Astrocyte (in vitro differentiated cells and primary cell): ENCODE data around the gene AP1G2. TPM values are rescaled to one million over a fixed set of nuclear protein-coding genes. Genes with fewer than 3 reads are reported as not detected.

Experiments used
- DNase-seq: peaks from one replicate; pipeline ENCODE4 v3.0.0-alpha.2; 2010; ENCODE audit warnings: low read depth
- FAIRE-seq: peaks from 2 replicates; lab custom pipeline; 2011; peaks lifted over from hg19 to GRCh38; lab: Jason Lieb, UNC
- H2AFZ ChIP-seq: 2 replicates; pipeline ENCODE4 v1.6.0; 2012; ENCODE audit warnings: low read depth, low read length, inconsistent platforms
- H3K27ac ChIP-seq: 2 replicates; pipeline ENCODE4 v1.5.1; 2011; ENCODE audit warnings: low read depth, low read length, inconsistent platforms
- H3K27me3 ChIP-seq: 2 replicates; pipeline ENCODE4 v1.6.0; 2011; ENCODE audit warnings: low read length, inconsistent platforms; ENCODE audit not compliant: insufficient read depth
- H3K36me3 ChIP-seq: 2 replicates; pipeline ENCODE4 v1.5.1; 2011; ENCODE audit warnings: low read length, inconsistent platforms; ENCODE audit not compliant: insufficient read depth
- H3K4me1 ChIP-seq: 2 replicates; pipeline ENCODE4 v1.5.1; 2011; ENCODE audit warnings: low read length, inconsistent platforms; ENCODE audit not compliant: insufficient read depth
- H3K4me2 ChIP-seq: 2 replicates; pipeline ENCODE4 v1.6.0; 2012; ENCODE audit warnings: low read length, inconsistent platforms
- H3K4me3 ChIP-seq: 2 replicates; pipeline ENCODE4 v1.5.1; 2011; ENCODE audit warnings: low read depth, mild to moderate bottlenecking, low read length, inconsistent platforms; ENCODE audit not compliant: insufficient read depth
- H3K79me2 ChIP-seq: 2 replicates; pipeline ENCODE4 v1.6.0; 2012; ENCODE audit warnings: mild to moderate bottlenecking, low read length, inconsistent platforms; ENCODE audit not compliant: insufficient read depth
- H3K9ac ChIP-seq: 2 replicates; pipeline ENCODE4 v1.6.0; 2012; ENCODE audit warnings: mild to moderate bottlenecking, low read length, inconsistent platforms
- H3K9me3 ChIP-seq: 2 replicates; pipeline ENCODE4 v1.5.1; 2012; ENCODE audit warnings: low read depth, mild to moderate bottlenecking, low read length, inconsistent platforms; ENCODE audit not compliant: insufficient read depth
- H4K20me1 ChIP-seq: 2 replicates; pipeline ENCODE4 v1.6.0; 2012; ENCODE audit warnings: low read length, inconsistent platforms; ENCODE audit not compliant: insufficient read depth
- H3K27ac Mint-ChIP-seq: one replicate; pipeline ENCODE4 v1.8.0; 2021; ENCODE audit warnings: mild to moderate bottlenecking, mixed read lengths; ENCODE audit not compliant: unreplicated experiment
- H3K27me3 Mint-ChIP-seq: one replicate; pipeline ENCODE4 v1.8.0; 2021; ENCODE audit warnings: low read depth, mixed read lengths; ENCODE audit not compliant: unreplicated experiment
- H3K36me3 Mint-ChIP-seq: one replicate; pipeline ENCODE4 v1.8.0; 2021; ENCODE audit warnings: low read depth, mixed read lengths; ENCODE audit not compliant: unreplicated experiment
- H3K4me1 Mint-ChIP-seq: one replicate; pipeline ENCODE4 v1.8.0; 2021; ENCODE audit warnings: low read depth, mixed read lengths; ENCODE audit not compliant: unreplicated experiment
- H3K4me3 Mint-ChIP-seq: one replicate; pipeline ENCODE4 v1.8.0; 2021; ENCODE audit warnings: mild to moderate bottlenecking, moderate library complexity, mixed read lengths; ENCODE audit not compliant: unreplicated experiment
- H3K9me3 Mint-ChIP-seq: one replicate; pipeline ENCODE4 v1.8.0; 2021; ENCODE audit warnings: mild to moderate bottlenecking, mixed read lengths; ENCODE audit not compliant: unreplicated experiment
- CTCF ChIP-seq: IDR thresholded peaks from 2 replicates; pipeline ENCODE4 v1.5.1; 2011; ENCODE audit warnings: low read depth, mild to moderate bottlenecking, inconsistent platforms, low read length, moderate library complexity; ENCODE audit not compliant: insufficient read depth
- EZH2 ChIP-seq: IDR thresholded peaks from 2 replicates; pipeline ENCODE4 v1.6.1; 2012; ENCODE audit warnings: mild to moderate bottlenecking, low read length, inconsistent platforms; ENCODE audit not compliant: insufficient read depth
- total RNA-seq: library from RNA; stranded (reverse); gene quantifications from 2 replicates; pipeline ENCODE4 v1.2.1, GENCODE V29; 2021

AP1G2 gene
- total RNA-seq, 1 donor from 2014 or later = 80.9 TPM

GRCh38 chr14:23564181-23564812 is 3.3 kb downstream of the AP1G2 start:
- no peaks in the 10 kb centered on the region for H3K36me3 ChIP-seq
- no peak overlapping the region for H3K27ac ChIP-seq
- no peaks in the 10 kb centered on the region for H3K27me3 Mint-ChIP-seq
- no peak overlapping the region for H3K9ac ChIP-seq
- no peak overlapping the region for H3K27ac Mint-ChIP-seq
- no peak for FAIRE-seq
- no peak overlapping the region for H3K4me2 ChIP-seq
- no peaks in the 10 kb centered on the region for H3K79me2 ChIP-seq
- no peak overlapping the region for H2AFZ ChIP-seq
- no peaks in the 10 kb centered on the region for H3K9me3 Mint-ChIP-seq
- no peak for DNase-seq
- H3K4me1 ChIP-seq = peaks cover 9% of the 10 kb centered on the region
- peaks cover 24% of the 10 kb centered on the region for H3K4me1 Mint-ChIP-seq
- no peak overlapping the region for H3K4me3 ChIP-seq
- no peaks in the 10 kb centered on the region for H3K27me3 ChIP-seq
- no peaks in the 10 kb centered on the region for H3K9me3 ChIP-seq
- H4K20me1 ChIP-seq = peaks cover under 1% of the 10 kb centered on the region
- peaks cover 7% of the 10 kb centered on the region for H3K36me3 Mint-ChIP-seq
- no peak overlapping the region for H3K4me3 Mint-ChIP-seq
- TF ChIP-seq CTCF (no peak), EZH2 (no peak)

GRCh38 chr14:23563473-23564180 is 4.0 kb downstream of the AP1G2 start:
- FAIRE-seq = no peak

More at GRCh38 chr14:23563473-23564180, 4.0 kb downstream of the AP1G2 start:
- DNase-seq = no peak
- Mint-ChIP-seq H3K27ac (no peak overlapping the region), H3K27me3 (no peaks in the 10 kb centered on the region), H3K4me1 (peaks cover 23% of the 10 kb centered on the region), H3K4me3 (no peak overlapping the region), H3K9me3 (no peaks in the 10 kb centered on the region), H3K36me3 (peaks cover 7% of the 10 kb centered on the region)
- TF ChIP-seq EZH2 = no peak
- TF ChIP-seq CTCF = no peak
- Histone ChIP-seq H2AFZ (no peak overlapping the region), H3K9ac (no peak overlapping the region), H3K4me2 (no peak overlapping the region), H4K20me1 (peaks cover 3% of the 10 kb centered on the region), H3K9me3 (no peaks in the 10 kb centered on the region), H3K27me3 (no peaks in the 10 kb centered on the region), H3K27ac (no peak overlapping the region), H3K36me3 (peaks cover 3% of the 10 kb centered on the region), H3K79me2 (no peaks in the 10 kb centered on the region), H3K4me3 (no peak overlapping the region), H3K4me1 (peaks cover 9% of the 10 kb centered on the region)
